NCI-H146 treated with DMSO at 0.1 percent for 48 hours (cell line): ENCODE data around the gene VGLL4.

ENCODE experiments used
- DNase-seq: peaks from one replicate; lab custom pipeline; 2025; ENCODE audit not compliant: unreplicated experiment; lab: John Stamatoyannopoulos, UW

The VGLL4 gene

DNA sequence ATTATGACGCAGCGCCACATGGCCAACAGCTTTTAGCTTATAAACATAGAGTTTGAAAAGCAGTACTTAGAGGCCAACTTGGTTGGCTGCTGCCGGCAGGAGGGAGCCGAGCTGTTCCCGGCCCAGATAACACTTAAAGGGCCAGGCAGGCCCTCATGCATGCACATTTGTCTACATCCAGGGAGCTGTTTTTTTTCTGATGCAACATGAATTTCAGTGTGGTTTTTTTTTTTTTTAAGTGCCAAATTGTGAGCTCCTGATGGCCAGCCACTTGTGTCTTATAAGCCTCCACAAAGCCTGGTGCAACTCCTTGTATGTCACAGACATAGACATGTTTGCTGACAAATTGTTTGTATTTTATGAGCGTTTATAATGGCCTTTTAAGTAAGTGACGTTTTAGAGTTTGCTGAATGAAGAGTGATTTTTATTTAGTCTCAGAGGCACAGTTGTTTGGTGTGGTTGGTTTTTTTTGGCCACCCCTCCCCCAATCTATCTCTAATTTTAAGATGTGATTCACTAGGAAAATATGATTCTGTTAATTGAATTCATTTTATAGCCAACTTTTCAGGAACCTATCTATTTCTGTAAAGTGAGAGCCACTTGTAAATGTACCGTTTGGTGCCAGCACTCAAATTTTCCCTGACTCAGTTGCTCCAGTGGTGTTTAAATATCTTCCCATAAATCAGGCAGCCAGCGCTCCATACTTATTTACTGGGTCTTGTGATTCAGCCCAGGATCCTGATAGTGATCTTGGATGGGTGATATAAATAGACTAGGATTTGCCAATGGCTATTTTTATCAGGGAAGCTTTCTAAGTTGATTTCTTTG is 134.3 kb downstream of the VGLL4 start:
- peak; percentile 5 for DNase-seq

- no peak for DNase-seq
Measured at GRCh38 chr3:11508346-11509172, 135.2 kb downstream of the VGLL4 start.

GRCh38 chr3:11507719-11508118 is 136.0 kb downstream of the VGLL4 start:
- DNase-seq = no peak
